Cardiac muscle cell (in vitro differentiated cells and primary cell): Measurements from ENCODE around the gene SNX30. TPM values are rescaled to one million over a fixed set of nuclear protein-coding genes. Genes with fewer than 3 reads are reported as not detected.

ENCODE experiments used
- DNase-seq, 2 donors: peaks; one replicate each; pipeline versions ENCODE4 v3.0.0 to v3.0.0-alpha.2; 2010 to 2017; ENCODE audit warnings: low read depth in 1 of 2, low spot score in 1 of 2
- H3K27ac ChIP-seq: fragments of 200-600 bp; sonication (generic); 2 replicates; pipeline ENCODE4 v1.5.1; 2016
- H3K27me3 ChIP-seq: fragments of 200-600 bp; sonication (generic); 2 replicates; pipeline ENCODE4 v1.6.0; 2016; ENCODE audit warnings: control low read depth
- H3K36me3 ChIP-seq: fragments of 200-600 bp; sonication (generic); 2 replicates; pipeline ENCODE4 v1.5.1; 2016; ENCODE audit warnings: control low read depth
- H3K4me1 ChIP-seq: fragments of 200-600 bp; sonication (generic); 2 replicates; pipeline ENCODE4 v1.8.1; 2017; ENCODE audit warnings: low read depth, mild to moderate bottlenecking, mixed run types
- H3K4me3 ChIP-seq: fragments of 200-600 bp; sonication (generic); 2 replicates; pipeline ENCODE4 v1.5.1; 2016; ENCODE audit warnings: mild to moderate bottlenecking
- H3K9me3 ChIP-seq: fragments of 200-600 bp; sonication (generic); 2 replicates; pipeline ENCODE4 v1.5.1; 2017; ENCODE audit warnings: low read depth, mild to moderate bottlenecking, control low read depth
- polyA plus RNA-seq: library from polyadenylated mRNA; unstranded; fragments of >200 nt; fragmentation: Nextera tagmentation; extraction: Ambion mirVana; gene quantifications from 2 replicates; pipeline ENCODE4 v1.2.1, GENCODE V29; 2016
- total RNA-seq: library from RNA; depleted of rRNA; stranded (reverse); fragments of >200 nt; gene quantifications from 2 replicates; pipeline ENCODE4 v1.2.3, GENCODE V29; 2016
- TF ChIP-seq, protein P1 (sequence below): IDR thresholded peaks from 2 replicates; pipeline ENCODE4 v1.5.1; 2012; ENCODE audit warnings: low read depth, mild to moderate bottlenecking, low read length

Gene SNX30
- total RNA-seq: 5.9 and 8.3 TPM in 2 replicates
- 3.1 and 3.4 TPM in 2 replicates for polyA plus RNA-seq

GRCh38 chr9:112750016-112750763 is at the start of gene SNX30:
Gene SNX30, plus strand, starts transcription at chr9:112750760. Its CDS starts 242 bp downstream, at chr9:112751002.
- peak within 1 kb of the TSS; percentile 95 for H3K4me3 ChIP-seq
- H3K36me3 ChIP-seq: no peaks in the 10 kb centered on the region
- H3K4me1 ChIP-seq: no peaks in the 10 kb centered on the region
- no peaks in the 10 kb centered on the region for H3K9me3 ChIP-seq
- peak; percentile 89 to 95 for DNase-seq
- no peaks in the 10 kb centered on the region for H3K27me3 ChIP-seq
- H3K27ac ChIP-seq: peak within 1 kb of the TSS; percentile 25
- TF ChIP-seq, protein P1, sequence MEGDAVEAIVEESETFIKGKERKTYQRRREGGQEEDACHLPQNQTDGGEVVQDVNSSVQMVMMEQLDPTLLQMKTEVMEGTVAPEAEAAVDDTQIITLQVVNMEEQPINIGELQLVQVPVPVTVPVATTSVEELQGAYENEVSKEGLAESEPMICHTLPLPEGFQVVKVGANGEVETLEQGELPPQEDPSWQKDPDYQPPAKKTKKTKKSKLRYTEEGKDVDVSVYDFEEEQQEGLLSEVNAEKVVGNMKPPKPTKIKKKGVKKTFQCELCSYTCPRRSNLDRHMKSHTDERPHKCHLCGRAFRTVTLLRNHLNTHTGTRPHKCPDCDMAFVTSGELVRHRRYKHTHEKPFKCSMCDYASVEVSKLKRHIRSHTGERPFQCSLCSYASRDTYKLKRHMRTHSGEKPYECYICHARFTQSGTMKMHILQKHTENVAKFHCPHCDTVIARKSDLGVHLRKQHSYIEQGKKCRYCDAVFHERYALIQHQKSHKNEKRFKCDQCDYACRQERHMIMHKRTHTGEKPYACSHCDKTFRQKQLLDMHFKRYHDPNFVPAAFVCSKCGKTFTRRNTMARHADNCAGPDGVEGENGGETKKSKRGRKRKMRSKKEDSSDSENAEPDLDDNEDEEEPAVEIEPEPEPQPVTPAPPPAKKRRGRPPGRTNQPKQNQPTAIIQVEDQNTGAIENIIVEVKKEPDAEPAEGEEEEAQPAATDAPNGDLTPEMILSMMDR: no peak

DNA sequence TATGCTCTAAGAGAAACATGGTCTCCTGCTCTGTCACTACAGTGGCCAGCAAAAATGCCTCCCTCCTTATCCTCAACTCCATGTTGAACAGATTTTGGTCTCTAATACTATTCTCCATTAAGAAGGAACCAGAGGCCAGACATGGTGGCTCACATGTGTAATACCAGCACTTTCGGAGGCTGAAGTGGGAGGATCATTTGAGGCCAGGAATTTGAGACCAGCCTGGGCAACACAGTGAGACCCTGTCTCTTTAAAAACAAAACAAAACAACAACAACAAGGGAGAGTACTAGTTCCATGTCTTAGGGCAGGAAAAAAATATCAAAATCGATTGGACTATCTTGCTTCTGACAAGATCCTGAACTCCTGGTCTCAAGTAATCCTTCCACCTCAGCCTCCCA is 47.3 kb upstream of the SNX30 start:
- Histone ChIP-seq H3K36me3 (no peaks in the 10 kb centered on the region), H3K9me3 (no peaks in the 10 kb centered on the region), H3K27me3 (no peaks in the 10 kb centered on the region), H3K4me3 (no peak overlapping the region), H3K4me1 (peaks cover 8% of the 10 kb centered on the region), H3K27ac (no peak overlapping the region)
- DNase-seq: no peak
- TF ChIP-seq, protein P1: no peak

DNA sequence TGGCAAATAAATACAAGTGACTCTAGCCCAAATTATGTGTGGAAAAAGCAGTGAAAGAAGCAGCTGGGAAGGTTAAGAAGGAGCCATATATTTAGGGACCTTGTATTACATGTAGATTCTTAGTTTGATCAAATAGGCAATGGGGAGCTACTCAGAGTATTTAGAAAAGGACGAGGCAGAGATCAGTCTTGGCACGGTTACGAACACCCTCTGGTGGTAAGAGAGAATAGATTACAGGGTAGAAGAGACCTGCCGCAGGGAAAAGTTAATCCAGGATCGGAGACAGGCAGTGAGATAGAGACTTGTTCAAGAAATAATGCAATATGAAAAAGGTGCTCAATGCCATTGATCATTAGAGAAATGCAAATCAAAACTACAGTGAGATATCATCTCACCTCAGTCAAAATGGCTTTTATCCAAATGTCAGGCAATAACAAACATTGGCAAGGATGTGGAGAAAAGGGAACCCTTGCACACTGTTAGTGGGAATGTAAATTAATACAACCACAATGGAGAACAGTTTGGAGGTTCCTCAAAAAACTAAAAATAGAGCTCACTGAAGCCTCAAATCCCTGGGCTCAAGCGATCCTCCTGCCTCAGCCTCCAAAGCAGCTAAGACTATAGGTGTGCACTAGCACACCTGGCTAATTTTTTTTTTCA is 44.7 kb upstream of the SNX30 start:
- Histone ChIP-seq H3K27me3 (no peaks in the 10 kb centered on the region), H3K9me3 (no peaks in the 10 kb centered on the region), H3K4me1 (peaks cover under 1% of the 10 kb centered on the region), H3K4me3 (no peak overlapping the region), H3K36me3 (no peaks in the 10 kb centered on the region), H3K27ac (no peak overlapping the region)
- peak; percentile 54 to 65 for DNase-seq
- TF ChIP-seq, protein P1: peak; percentile 31

DNA sequence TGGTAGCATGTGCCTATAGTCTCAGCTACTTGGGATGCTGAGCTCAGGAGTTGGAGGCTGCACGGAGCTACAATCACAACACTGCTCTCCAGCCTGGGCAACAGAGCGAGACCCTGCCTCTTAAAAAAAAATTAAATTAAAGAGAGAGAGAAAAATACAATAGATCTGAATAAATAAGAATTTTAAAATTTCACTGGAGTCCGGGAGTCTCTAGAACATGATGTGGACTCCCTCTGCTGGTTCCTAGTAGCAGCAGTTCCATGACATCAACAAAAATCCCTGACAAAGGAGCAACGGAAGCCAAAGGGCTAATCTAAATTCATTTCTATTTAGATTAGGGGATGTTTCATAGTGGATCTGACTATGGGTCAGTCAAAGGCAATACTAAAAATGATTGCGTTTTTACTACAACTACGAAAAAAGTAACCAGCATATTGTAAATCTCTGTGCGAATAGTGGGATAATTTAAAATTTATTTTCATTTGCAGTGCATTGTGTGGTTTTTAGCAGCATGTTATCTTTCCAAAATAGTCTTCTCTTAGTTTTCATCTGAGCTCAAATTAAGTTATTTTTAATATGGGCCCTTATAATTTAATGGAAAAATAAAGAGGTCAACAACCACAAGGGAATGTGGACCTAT is 39.4 kb upstream of the SNX30 start:
- Histone ChIP-seq H3K27me3 (no peaks in the 10 kb centered on the region), H3K4me1 (no peaks in the 10 kb centered on the region), H3K36me3 (no peaks in the 10 kb centered on the region), H3K4me3 (no peak overlapping the region), H3K27ac (no peak overlapping the region), H3K9me3 (no peaks in the 10 kb centered on the region)
- peak; percentile 30 to 70 for DNase-seq
- TF ChIP-seq, protein P1: peak; percentile 82

DNA sequence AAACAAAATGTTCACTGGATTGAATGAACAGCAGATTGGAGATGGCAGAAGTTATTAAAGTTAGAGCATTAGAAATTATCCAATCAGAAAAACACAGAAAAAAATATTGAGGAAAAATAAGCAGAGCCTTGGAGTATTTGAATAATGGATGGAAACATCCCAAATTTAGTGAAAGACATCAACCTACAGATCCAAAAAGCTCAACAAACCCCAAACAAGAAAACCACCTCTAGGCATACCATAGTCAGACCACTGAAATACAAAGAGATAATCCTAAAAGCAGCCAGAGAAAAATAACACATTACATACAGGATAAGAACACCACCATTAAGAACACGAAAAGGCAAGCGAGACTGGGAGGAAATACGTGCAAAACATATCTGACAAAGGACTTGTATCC is 37.9 kb upstream of the SNX30 start:
- DNase-seq: no peak
- H3K4me1 ChIP-seq: peaks cover 5% of the 10 kb centered on the region
- H3K4me3 ChIP-seq: no peak overlapping the region
- H3K27me3 ChIP-seq: no peaks in the 10 kb centered on the region
- H3K36me3 ChIP-seq: no peaks in the 10 kb centered on the region
- H3K27ac ChIP-seq: no peak overlapping the region
- TF ChIP-seq, protein P1: no peak
- H3K9me3 ChIP-seq: no peaks in the 10 kb centered on the region
